KOPT-K1 (cell line): ENCODE results near the gene POMT1.

ENCODE experiments used
- H3K27ac ChIP-seq: fragments of 200-600 bp; sonication (generic); 2 replicates; pipeline ENCODE4 v1.5.1; 2016; ENCODE audit warnings: antibody characterized with exemption, mild to moderate bottlenecking, low read depth, low read length; ENCODE audit not compliant: poor library complexity, severe bottlenecking
- H3K36me3 ChIP-seq: fragments of 200-600 bp; sonication (generic); 2 replicates; pipeline ENCODE4 v1.5.1; 2017; ENCODE audit warnings: antibody characterized with exemption, mild to moderate bottlenecking, low read length, moderate library complexity; ENCODE audit not compliant: insufficient read depth
- H3K9me3 ChIP-seq: fragments of 200-600 bp; sonication (generic); 2 replicates; pipeline ENCODE4 v1.5.1; 2017; ENCODE audit warnings: antibody characterized with exemption, low read length, mild to moderate bottlenecking; ENCODE audit not compliant: insufficient read depth, poor library complexity, severe bottlenecking

POMT1 gene

DNA sequence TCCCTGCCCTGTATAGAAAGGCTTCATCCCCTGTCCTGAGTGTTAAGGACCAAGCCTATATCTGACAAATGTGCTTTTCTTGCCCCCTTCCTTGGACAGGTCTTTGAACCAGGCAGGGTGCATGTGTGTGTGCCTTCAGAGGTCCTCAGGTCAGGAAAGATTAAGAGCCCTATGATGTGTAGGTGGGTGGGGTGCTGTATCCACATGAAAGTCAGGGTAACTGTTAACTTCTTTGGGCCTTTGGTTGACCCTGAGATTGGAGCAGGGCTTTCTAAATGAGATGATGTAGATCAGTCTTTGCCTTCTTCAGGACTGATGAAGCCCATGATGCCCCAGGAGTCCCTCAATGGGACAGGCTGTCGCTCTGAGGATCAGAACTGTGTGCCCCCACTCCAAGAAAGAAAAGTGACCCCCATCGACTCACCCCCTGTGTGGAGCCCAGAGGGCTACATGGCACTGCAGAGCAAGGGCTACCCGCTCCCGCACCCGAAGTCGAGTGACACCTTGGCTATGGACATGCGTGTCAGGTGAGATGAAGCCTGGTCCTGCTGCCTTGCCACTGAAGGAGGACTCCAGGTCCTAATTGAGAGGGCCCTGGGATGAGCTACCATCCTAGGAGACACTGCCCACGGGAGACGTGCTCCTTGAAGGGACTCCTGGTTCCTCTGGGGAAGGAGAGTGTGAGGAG, 29.4 kb upstream of the POMT1 start:
- Histone ChIP-seq H3K36me3 (peaks cover 99% of the 10 kb centered on the region), H3K27ac (no peak overlapping the region), H3K9me3 (no peaks in the 10 kb centered on the region)

DNA sequence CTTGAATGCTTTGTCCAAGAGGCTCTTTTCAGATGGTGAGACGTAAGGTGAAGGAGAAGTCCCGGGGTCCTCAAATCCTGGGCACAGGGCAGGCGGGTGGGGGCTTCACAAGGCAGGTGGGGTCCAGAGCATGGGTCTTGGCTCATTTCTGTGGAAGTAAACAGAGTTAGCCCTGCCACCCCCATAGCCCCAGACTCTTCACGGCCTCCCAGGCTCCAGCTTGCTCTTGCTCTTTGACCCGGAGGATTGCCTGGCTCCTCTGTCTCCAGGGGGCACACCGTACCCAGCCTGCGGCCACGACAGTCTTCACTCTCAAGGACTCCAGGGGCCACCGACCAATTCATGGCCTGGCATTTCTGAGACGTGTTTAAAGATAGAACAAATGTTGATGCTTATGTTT, 28.8 kb upstream of the POMT1 start:
- Histone ChIP-seq H3K36me3 (peaks cover 99% of the 10 kb centered on the region), H3K27ac (no peak overlapping the region)

GRCh38 chr9:131474711-131475110, 28.0 kb upstream of the POMT1 start:
- no peaks in the 10 kb centered on the region for H3K9me3 ChIP-seq
- H3K36me3 ChIP-seq, result peaks cover 100% of the 10 kb centered on the region
- no peak overlapping the region for H3K27ac ChIP-seq

More for the DNA sequence above, 28.8 kb upstream of the POMT1 start:
- H3K9me3 ChIP-seq, result no peaks in the 10 kb centered on the region

GRCh38 chr9:131475111-131475955, 27.4 kb upstream of the POMT1 start:
- peaks cover 100% of the 10 kb centered on the region for H3K36me3 ChIP-seq
- no peak overlapping the region for H3K27ac ChIP-seq
- no peaks in the 10 kb centered on the region for H3K9me3 ChIP-seq

- Histone ChIP-seq H3K36me3 (peaks cover 98% of the 10 kb centered on the region), H3K9me3 (no peaks in the 10 kb centered on the region), H3K27ac (no peak overlapping the region)
Observed at GRCh38 chr9:131475956-131476776, 26.6 kb upstream of the POMT1 start.

GRCh38 chr9:131476777-131477345, 25.9 kb upstream of the POMT1 start:
- no peaks in the 10 kb centered on the region for H3K9me3 ChIP-seq
- no peak overlapping the region for H3K27ac ChIP-seq
- peaks cover 97% of the 10 kb centered on the region for H3K36me3 ChIP-seq

- Histone ChIP-seq H3K36me3 (peaks cover 98% of the 10 kb centered on the region), H3K9me3 (no peaks in the 10 kb centered on the region), H3K27ac (no peak overlapping the region)
Observed at GRCh38 chr9:131477367-131477766, 25.4 kb upstream of the POMT1 start.

GRCh38 chr9:131477816-131478419, 24.8 kb upstream of the POMT1 start:
- H3K9me3 ChIP-seq, result no peaks in the 10 kb centered on the region
- H3K36me3 ChIP-seq, result peaks cover 98% of the 10 kb centered on the region
- H3K27ac ChIP-seq, result no peak overlapping the region

DNA sequence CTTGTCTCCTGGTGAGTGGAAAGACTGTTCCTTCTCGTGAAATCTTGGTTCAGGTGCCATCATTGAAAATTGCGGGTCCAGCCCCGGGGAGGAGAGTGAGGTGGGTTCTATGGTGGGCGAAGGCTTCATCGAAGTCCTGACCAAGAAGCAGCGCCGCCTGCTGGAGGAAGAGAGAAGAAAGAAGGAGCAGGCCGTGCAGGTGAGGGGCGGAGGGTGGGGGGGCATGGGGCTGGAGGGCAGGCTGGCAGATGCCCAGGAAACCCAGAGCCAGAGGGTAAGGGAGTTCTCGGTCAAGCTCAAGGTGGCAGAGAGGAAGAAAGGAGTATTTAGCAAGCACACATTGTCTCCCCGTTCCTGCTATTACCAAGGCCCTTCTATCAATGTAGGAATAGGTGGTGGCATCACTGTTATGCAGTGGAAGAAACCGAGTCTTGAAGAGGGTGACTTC, 24.3 kb upstream of the POMT1 start:
- peaks cover 98% of the 10 kb centered on the region for H3K36me3 ChIP-seq
- no peak overlapping the region for H3K27ac ChIP-seq
- H3K9me3 ChIP-seq, result no peaks in the 10 kb centered on the region

DNA sequence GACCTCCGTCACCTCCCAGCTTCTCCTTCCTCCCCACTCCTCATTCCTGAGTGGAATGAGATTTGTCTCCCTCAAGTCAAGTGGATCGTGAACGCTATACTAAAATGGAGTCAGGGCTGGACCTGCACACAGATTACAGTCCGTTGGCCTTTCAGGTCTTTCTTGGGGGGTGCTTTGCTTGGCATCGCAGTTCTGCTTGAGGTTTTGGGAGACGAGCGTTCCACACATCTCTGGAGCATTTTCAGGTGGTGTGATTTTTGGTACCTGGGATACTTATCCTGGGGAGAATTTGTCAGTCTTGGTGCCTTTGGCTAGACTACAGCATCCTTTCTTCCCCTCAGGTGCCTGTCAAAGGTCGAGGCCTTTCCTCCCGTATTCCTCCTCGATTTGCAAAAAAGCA, 23.8 kb upstream of the POMT1 start:
- Histone ChIP-seq H3K9me3 (no peaks in the 10 kb centered on the region), H3K36me3 (peaks cover 98% of the 10 kb centered on the region), H3K27ac (no peak overlapping the region)

GRCh38 chr9:131480258-131480657, 22.5 kb upstream of the POMT1 start:
- Histone ChIP-seq H3K36me3 (peaks cover 98% of the 10 kb centered on the region), H3K9me3 (no peaks in the 10 kb centered on the region), H3K27ac (no peak overlapping the region)

DNA sequence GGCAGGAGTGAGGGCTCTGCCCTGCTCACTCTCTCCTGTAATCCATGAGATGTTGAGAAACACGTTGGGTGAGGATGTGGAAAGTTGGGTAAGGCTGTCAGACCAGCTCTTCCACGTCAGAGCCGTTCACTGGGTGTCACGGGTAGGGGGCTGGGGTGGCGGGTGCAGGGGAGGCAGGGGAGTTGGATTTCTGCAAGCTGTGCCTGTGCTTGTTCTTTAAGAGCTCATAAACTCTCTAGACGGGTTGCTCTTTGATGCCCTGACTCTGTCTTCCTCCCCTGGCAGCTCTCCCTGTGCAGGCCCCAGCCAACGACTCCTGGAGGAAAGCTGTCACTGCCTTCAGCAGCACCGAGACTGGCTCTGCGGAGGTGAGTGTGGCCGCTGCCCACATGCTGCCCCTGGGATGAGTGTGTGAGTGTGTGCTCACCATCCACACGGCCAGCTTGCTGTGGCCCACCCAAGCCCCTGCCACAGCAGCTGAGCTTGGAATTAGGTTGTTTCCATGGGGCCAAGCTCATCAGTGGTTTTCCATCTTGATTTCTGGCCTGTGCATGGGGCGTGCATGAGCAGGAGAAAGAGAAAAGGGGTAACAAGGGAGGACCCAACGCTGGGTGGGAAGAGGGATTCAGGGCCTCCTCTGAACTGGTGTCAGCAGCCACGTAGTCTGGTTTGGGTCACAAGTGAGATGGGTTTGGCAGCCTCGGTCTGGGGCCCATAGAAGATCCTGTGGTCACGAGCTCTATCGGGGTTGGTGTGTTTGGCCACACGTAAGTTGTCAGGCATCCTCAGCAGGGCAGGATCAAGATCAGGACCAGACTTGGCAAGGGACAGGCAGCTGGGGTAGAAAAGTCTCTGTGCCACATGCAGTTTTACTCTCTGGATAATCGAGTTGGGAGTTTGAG, 21.0 kb upstream of the POMT1 start:
- H3K27ac ChIP-seq, result no peak overlapping the region
- peaks cover 98% of the 10 kb centered on the region for H3K36me3 ChIP-seq
- no peaks in the 10 kb centered on the region for H3K9me3 ChIP-seq

DNA sequence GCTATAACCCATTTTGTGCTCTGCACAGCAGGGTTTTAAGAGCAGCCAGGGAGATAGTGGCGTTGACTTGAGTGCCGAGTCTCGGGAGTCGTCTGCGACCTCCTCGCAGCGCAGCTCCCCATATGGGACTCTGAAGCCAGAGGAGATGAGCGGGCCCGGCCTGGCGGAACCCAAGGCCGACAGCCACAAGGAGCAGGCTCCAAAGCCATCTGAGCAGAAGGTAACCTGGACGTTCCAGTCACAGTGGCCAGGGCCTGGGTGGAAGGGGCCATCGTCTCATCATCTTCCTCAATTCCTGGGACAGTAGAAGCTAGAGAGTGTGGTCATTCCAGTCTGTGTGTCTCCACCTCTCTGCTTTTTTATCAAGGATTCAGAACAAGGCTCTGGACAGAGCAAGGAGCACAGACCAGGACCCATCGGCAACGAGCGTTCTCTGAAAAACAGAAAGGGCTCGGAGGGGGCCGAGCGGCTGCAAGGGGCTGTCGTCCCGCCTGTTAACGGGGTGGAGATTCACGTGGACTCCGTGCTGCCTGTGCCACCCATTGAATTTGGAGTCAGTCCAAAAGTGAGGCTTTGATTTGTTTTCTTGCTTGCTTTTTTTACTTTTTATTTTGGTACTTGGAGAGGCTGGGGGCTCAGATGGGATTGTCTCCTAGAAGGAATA, 20.2 kb upstream of the POMT1 start:
- Histone ChIP-seq H3K27ac (no peak overlapping the region), H3K9me3 (no peaks in the 10 kb centered on the region), H3K36me3 (peaks cover 98% of the 10 kb centered on the region)
